GM18507 (cell line): ENCODE measurements around the gene IGSF8.
A peak's percentile ranks its signal among the peaks of the same experiment; 100 is the strongest.

Source experiments
- DNase-seq: peaks from one replicate; pipeline ENCODE4 v3.0.0; 2011; ENCODE audit warnings: low read depth; ENCODE audit not compliant: insufficient read length; ENCODE audit errors: extremely low spot score
- FAIRE-seq: peaks from 2 replicates; lab custom pipeline; 2011; peaks lifted over from hg19 to GRCh38; lab: Jason Lieb, UNC

Gene IGSF8

GRCh38 chr1:160048335-160048734 is 50.1 kb downstream of the IGSF8 start:
- FAIRE-seq (no peak), DNase-seq (no peak)

- FAIRE-seq (peak; percentile 18), DNase-seq (no peak)
Observed at GRCh38 chr1:160047111-160047991, 51.1 kb downstream of the IGSF8 start.

DNA sequence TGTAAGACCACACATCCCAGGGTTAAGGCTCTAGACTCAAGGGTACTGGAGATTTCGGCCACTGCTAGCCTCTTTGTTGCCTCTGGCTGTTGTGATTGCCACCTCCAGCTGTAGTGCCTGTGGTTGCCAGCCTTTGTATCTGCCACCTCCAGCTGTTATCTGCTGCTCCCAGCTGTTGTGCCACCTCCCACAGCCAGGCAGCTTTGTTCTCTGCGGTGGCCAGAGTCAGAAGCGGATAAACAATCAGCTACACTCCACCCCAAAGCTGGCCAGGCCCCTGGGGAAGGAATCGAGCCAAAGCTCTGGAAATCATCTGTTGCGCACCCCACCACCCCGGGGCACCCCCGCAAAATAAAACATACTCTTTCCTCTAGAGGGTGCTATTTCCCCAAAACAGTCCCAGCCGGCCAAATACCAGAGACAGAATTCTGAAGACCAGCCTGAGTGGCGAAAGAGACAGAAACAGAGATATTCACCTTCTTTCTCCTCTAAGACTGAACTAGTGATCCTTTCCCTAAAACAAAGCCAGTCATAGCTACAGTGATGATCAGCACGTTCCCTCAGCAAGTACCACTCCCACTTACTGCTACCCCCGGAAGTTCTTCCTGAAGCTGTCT is 51.8 kb downstream of the IGSF8 start:
- FAIRE-seq (peak; percentile 72), DNase-seq (no peak)

GRCh38 chr1:160045653-160046052 is 52.8 kb downstream of the IGSF8 start:
- FAIRE-seq (no peak), DNase-seq (no peak)

- FAIRE-seq (no peak), DNase-seq (no peak)
Observed at GRCh38 chr1:160043543-160043942, 54.9 kb downstream of the IGSF8 start.
